ENCODE results near the gene ISG20.
"Not testable (repeated sequence)": the region's sequence is repeated elsewhere in the genome, so short reads cannot be mapped to it uniquely, and the experiment has no call there.

Gene ISG20

GRCh38 chr15:88628018-88628654 lies 10.7 kb upstream of the ISG20 start:
- no peak overlapping the region for H3K4me3 ChIP-seq (ENCODE audit: low read depth, low read length)
- peaks cover 96% of the 10 kb centered on the region for H3K36me3 ChIP-seq (ENCODE audit: control insufficient read depth, insufficient read depth, low read length)
- peaks cover 19% of the 10 kb centered on the region for H3K4me1 ChIP-seq (ENCODE audit: control insufficient read depth, insufficient read depth, low read length)
- no peak overlapping the region for H3K27ac ChIP-seq (ENCODE audit: low read depth, low read length)
- H3K9ac ChIP-seq (ENCODE audit: low read depth, low read length) = no peak overlapping the region
- no peaks in the 10 kb centered on the region for H3K9me3 ChIP-seq (ENCODE audit: control insufficient read depth, insufficient read depth, low read length)
- no peaks in the 10 kb centered on the region for H3K27me3 ChIP-seq (ENCODE audit: control insufficient read depth, insufficient read depth, low read length)

GRCh38 chr15:88629071-88629470 lies 9.7 kb upstream of the ISG20 start:
- Histone ChIP-seq H3K4me3 (ENCODE audit: low read depth, low read length) (no peak overlapping the region), H3K27ac (ENCODE audit: low read depth, low read length) (no peak overlapping the region), H3K9ac (ENCODE audit: low read depth, low read length) (no peak overlapping the region), H3K9me3 (ENCODE audit: control insufficient read depth, insufficient read depth, low read length) (no peaks in the 10 kb centered on the region), H3K4me1 (ENCODE audit: control insufficient read depth, insufficient read depth, low read length) (peaks cover 9% of the 10 kb centered on the region), H3K36me3 (ENCODE audit: control insufficient read depth, insufficient read depth, low read length) (peaks cover 91% of the 10 kb centered on the region), H3K27me3 (ENCODE audit: control insufficient read depth, insufficient read depth, low read length) (no peaks in the 10 kb centered on the region)

GRCh38 chr15:88630141-88630721 lies 8.6 kb upstream of the ISG20 start:
- Histone ChIP-seq H3K4me3 (ENCODE audit: low read depth, low read length) (no peak overlapping the region), H3K9ac (ENCODE audit: low read depth, low read length) (no peak overlapping the region), H3K4me1 (ENCODE audit: control insufficient read depth, insufficient read depth, low read length) (no peaks in the 10 kb centered on the region), H3K9me3 (ENCODE audit: control insufficient read depth, insufficient read depth, low read length) (no peaks in the 10 kb centered on the region), H3K27ac (ENCODE audit: low read depth, low read length) (no peak overlapping the region), H3K27me3 (ENCODE audit: control insufficient read depth, insufficient read depth, low read length) (no peaks in the 10 kb centered on the region), H3K36me3 (ENCODE audit: control insufficient read depth, insufficient read depth, low read length) (peaks cover 92% of the 10 kb centered on the region)

GRCh38 chr15:88630798-88631463 lies 7.9 kb upstream of the ISG20 start:
- no peaks in the 10 kb centered on the region for H3K9me3 ChIP-seq (ENCODE audit: control insufficient read depth, insufficient read depth, low read length)
- peaks cover 89% of the 10 kb centered on the region for H3K36me3 ChIP-seq (ENCODE audit: control insufficient read depth, insufficient read depth, low read length)
- H3K4me1 ChIP-seq (ENCODE audit: control insufficient read depth, insufficient read depth, low read length) = peaks cover 3% of the 10 kb centered on the region
- no peak overlapping the region for H3K4me3 ChIP-seq (ENCODE audit: low read depth, low read length)
- H3K27me3 ChIP-seq (ENCODE audit: control insufficient read depth, insufficient read depth, low read length) = no peaks in the 10 kb centered on the region
- H3K9ac ChIP-seq (ENCODE audit: low read depth, low read length) = no peak overlapping the region
- peak overlapping the region; percentile 34 for H3K27ac ChIP-seq (ENCODE audit: low read depth, low read length)

GRCh38 chr15:88631464-88632028 lies 7.3 kb upstream of the ISG20 start:
- Histone ChIP-seq H3K36me3 (ENCODE audit: control insufficient read depth, insufficient read depth, low read length) (peaks cover 83% of the 10 kb centered on the region), H3K9ac (ENCODE audit: low read depth, low read length) (no peak overlapping the region), H3K4me1 (ENCODE audit: control insufficient read depth, insufficient read depth, low read length) (peaks cover 4% of the 10 kb centered on the region), H3K9me3 (ENCODE audit: control insufficient read depth, insufficient read depth, low read length) (no peaks in the 10 kb centered on the region), H3K27ac (ENCODE audit: low read depth, low read length) (no peak overlapping the region), H3K27me3 (ENCODE audit: control insufficient read depth, insufficient read depth, low read length) (no peaks in the 10 kb centered on the region), H3K4me3 (ENCODE audit: low read depth, low read length) (no peak overlapping the region)

- H3K9ac ChIP-seq (ENCODE audit: low read depth, low read length); H3K4me3 ChIP-seq (ENCODE audit: low read depth, low read length); H3K27me3 ChIP-seq (ENCODE audit: control insufficient read depth, insufficient read depth, low read length); H3K9me3 ChIP-seq (ENCODE audit: control insufficient read depth, insufficient read depth, low read length); H3K27ac ChIP-seq (ENCODE audit: low read depth, low read length): not testable (repeated sequence)
- Histone ChIP-seq H3K36me3 (ENCODE audit: control insufficient read depth, insufficient read depth, low read length) (peaks cover 70% of the 10 kb centered on the region), H3K4me1 (ENCODE audit: control insufficient read depth, insufficient read depth, low read length) (peaks cover 15% of the 10 kb centered on the region)
These were observed 6.0 kb upstream of the ISG20 start for GRCh38 chr15:88632797-88633196.

GRCh38 chr15:88634449-88634848 lies 4.4 kb upstream of the ISG20 start:
- Histone ChIP-seq H3K4me1 (ENCODE audit: control insufficient read depth, insufficient read depth, low read length) (peaks cover 28% of the 10 kb centered on the region), H3K9me3 (ENCODE audit: control insufficient read depth, insufficient read depth, low read length) (no peaks in the 10 kb centered on the region), H3K27ac (ENCODE audit: low read depth, low read length) (no peak overlapping the region), H3K27me3 (ENCODE audit: control insufficient read depth, insufficient read depth, low read length) (no peaks in the 10 kb centered on the region), H3K36me3 (ENCODE audit: control insufficient read depth, insufficient read depth, low read length) (peaks cover 54% of the 10 kb centered on the region), H3K4me3 (ENCODE audit: low read depth, low read length) (no peak overlapping the region), H3K9ac (ENCODE audit: low read depth, low read length) (no peak overlapping the region)

- H3K4me1 ChIP-seq (ENCODE audit: control insufficient read depth, insufficient read depth, low read length) = peaks cover 28% of the 10 kb centered on the region
- no peak overlapping the region for H3K4me3 ChIP-seq (ENCODE audit: low read depth, low read length)
- H3K27me3 ChIP-seq (ENCODE audit: control insufficient read depth, insufficient read depth, low read length) = no peaks in the 10 kb centered on the region
- H3K27ac ChIP-seq (ENCODE audit: low read depth, low read length) = no peak overlapping the region
- no peaks in the 10 kb centered on the region for H3K9me3 ChIP-seq (ENCODE audit: control insufficient read depth, insufficient read depth, low read length)
- no peak overlapping the region for H3K9ac ChIP-seq (ENCODE audit: low read depth, low read length)
- peaks cover 45% of the 10 kb centered on the region for H3K36me3 ChIP-seq (ENCODE audit: control insufficient read depth, insufficient read depth, low read length)
These were observed 3.5 kb upstream of the ISG20 start for GRCh38 chr15:88635318-88635717.

GRCh38 chr15:88636050-88636449 lies 2.8 kb upstream of the ISG20 start:
- Histone ChIP-seq H3K27me3 (ENCODE audit: control insufficient read depth, insufficient read depth, low read length) (no peaks in the 10 kb centered on the region), H3K36me3 (ENCODE audit: control insufficient read depth, insufficient read depth, low read length) (peaks cover 38% of the 10 kb centered on the region), H3K4me3 (ENCODE audit: low read depth, low read length) (no peak overlapping the region), H3K4me1 (ENCODE audit: control insufficient read depth, insufficient read depth, low read length) (peaks cover 28% of the 10 kb centered on the region), H3K27ac (ENCODE audit: low read depth, low read length) (no peak overlapping the region), H3K9me3 (ENCODE audit: control insufficient read depth, insufficient read depth, low read length) (no peaks in the 10 kb centered on the region), H3K9ac (ENCODE audit: low read depth, low read length) (no peak overlapping the region)

GRCh38 chr15:88636654-88637053 lies 2.2 kb upstream of the ISG20 start:
- Histone ChIP-seq H3K27me3 (ENCODE audit: control insufficient read depth, insufficient read depth, low read length) (no peaks in the 10 kb centered on the region), H3K4me1 (ENCODE audit: control insufficient read depth, insufficient read depth, low read length) (peaks cover 28% of the 10 kb centered on the region), H3K36me3 (ENCODE audit: control insufficient read depth, insufficient read depth, low read length) (peaks cover 32% of the 10 kb centered on the region), H3K27ac (ENCODE audit: low read depth, low read length) (peak overlapping the region; percentile 0), H3K9ac (ENCODE audit: low read depth, low read length) (no peak overlapping the region), H3K9me3 (ENCODE audit: control insufficient read depth, insufficient read depth, low read length) (no peaks in the 10 kb centered on the region), H3K4me3 (ENCODE audit: low read depth, low read length) (no peak overlapping the region)

GRCh38 chr15:88637436-88637835 lies 1.4 kb upstream of the ISG20 start:
- Histone ChIP-seq H3K4me1 (ENCODE audit: control insufficient read depth, insufficient read depth, low read length) (peaks cover 28% of the 10 kb centered on the region), H3K27ac (ENCODE audit: low read depth, low read length) (peak overlapping the region; percentile 93), H3K9ac (ENCODE audit: low read depth, low read length) (no peak overlapping the region), H3K27me3 (ENCODE audit: control insufficient read depth, insufficient read depth, low read length) (no peaks in the 10 kb centered on the region), H3K36me3 (ENCODE audit: control insufficient read depth, insufficient read depth, low read length) (peaks cover 24% of the 10 kb centered on the region), H3K9me3 (ENCODE audit: control insufficient read depth, insufficient read depth, low read length) (no peaks in the 10 kb centered on the region), H3K4me3 (ENCODE audit: low read depth, low read length) (no peak overlapping the region)

Measured in HUES48 (cell line).